Osteoblast (primary cell): ENCODE data around the gene TXNIP. TPM values are rescaled to one million over a fixed set of nuclear protein-coding genes. Genes with fewer than 3 reads are reported as not detected.
A peak's percentile ranks its signal among the peaks of the same experiment; 100 is the strongest.

ENCODE experiments used
- DNase-seq: peaks from one replicate; pipeline ENCODE4 v3.0.0; 2011; ENCODE audit warnings: low spot score, mixed read lengths; ENCODE audit not compliant: insufficient read length; ENCODE audit errors: missing footprints
- H2AFZ ChIP-seq: 2 replicates; pipeline ENCODE4 v1.6.0; 2011; ENCODE audit warnings: mild to moderate bottlenecking, low read length
- H3K27ac ChIP-seq: 2 replicates; pipeline ENCODE4 v1.5.1; 2011; ENCODE audit warnings: mild to moderate bottlenecking, low read depth, low read length, moderate library complexity
- H3K27me3 ChIP-seq: 2 replicates; pipeline ENCODE4 v1.6.0; 2012; ENCODE audit warnings: mild to moderate bottlenecking, control low read depth, inconsistent platforms, low read length, moderate library complexity; ENCODE audit not compliant: insufficient read depth
- H3K36me3 ChIP-seq: 2 replicates; pipeline ENCODE4 v1.5.1; 2011; ENCODE audit warnings: mild to moderate bottlenecking, low read length, control low read depth, moderate library complexity; ENCODE audit not compliant: insufficient read depth
- H3K4me1 ChIP-seq: 2 replicates; pipeline ENCODE4 v1.5.1; 2011; ENCODE audit warnings: mild to moderate bottlenecking, low read length, control low read depth, moderate library complexity; ENCODE audit not compliant: insufficient read depth
- H3K4me2 ChIP-seq: 2 replicates; pipeline ENCODE4 v1.6.0; 2011; ENCODE audit warnings: mild to moderate bottlenecking, low read length; ENCODE audit not compliant: insufficient read depth
- H3K4me3 ChIP-seq: fragments of 200-600 bp; sonication (generic); 3 replicates; pipeline ENCODE4 v1.5.1; 2012; ENCODE audit warnings: mild to moderate bottlenecking, low read length, inconsistent platforms; ENCODE audit not compliant: insufficient read depth
- H3K79me2 ChIP-seq: 2 replicates; pipeline ENCODE4 v1.6.0; 2012; ENCODE audit warnings: mild to moderate bottlenecking, low read length, control low read depth, inconsistent platforms; ENCODE audit not compliant: insufficient read depth
- H3K9me3 ChIP-seq: 2 replicates; pipeline ENCODE4 v1.5.1; 2011; ENCODE audit warnings: low read depth, low read length, control low read depth
- H4K20me1 ChIP-seq: 2 replicates; pipeline ENCODE4 v1.6.0; 2012; ENCODE audit warnings: mild to moderate bottlenecking, low read length, control low read depth; ENCODE audit not compliant: insufficient read depth
- total RNA-seq: library from RNA; depleted of rRNA; stranded (reverse); fragments of >200 nt; gene quantifications from 2 replicates; pipeline ENCODE4 v1.2.3, GENCODE V29; 2012
- TF ChIP-seq, protein P1 (sequence below): IDR thresholded peaks from 2 replicates; pipeline ENCODE4 v1.5.1; 2011; ENCODE audit warnings: mild to moderate bottlenecking, low read depth, low read length, moderate library complexity; ENCODE audit errors: extremely low read depth

TXNIP gene
- total RNA-seq, 1 donor = 400 TPM

DNA sequence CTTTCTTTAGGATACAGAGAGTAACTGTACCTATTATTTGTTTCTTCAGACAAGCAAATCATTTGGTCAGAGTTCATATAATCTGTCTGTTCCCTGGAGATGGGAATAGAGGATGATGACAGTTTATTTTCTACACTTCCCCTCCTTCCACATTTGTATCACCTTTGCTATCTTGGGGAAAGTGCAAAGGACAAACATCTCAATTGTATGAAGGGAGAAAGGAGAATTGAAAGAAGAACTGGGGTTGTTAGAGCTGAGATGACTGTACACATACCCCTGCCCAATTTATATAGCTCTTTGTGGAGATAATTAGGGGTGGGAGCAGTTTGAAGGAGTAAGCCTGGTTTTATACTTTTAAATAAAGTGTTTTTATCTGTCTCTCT is 17.9 kb downstream of the TXNIP start:
- peak overlapping the region; percentile 79 for H3K4me2 ChIP-seq
- TF ChIP-seq, protein P1, sequence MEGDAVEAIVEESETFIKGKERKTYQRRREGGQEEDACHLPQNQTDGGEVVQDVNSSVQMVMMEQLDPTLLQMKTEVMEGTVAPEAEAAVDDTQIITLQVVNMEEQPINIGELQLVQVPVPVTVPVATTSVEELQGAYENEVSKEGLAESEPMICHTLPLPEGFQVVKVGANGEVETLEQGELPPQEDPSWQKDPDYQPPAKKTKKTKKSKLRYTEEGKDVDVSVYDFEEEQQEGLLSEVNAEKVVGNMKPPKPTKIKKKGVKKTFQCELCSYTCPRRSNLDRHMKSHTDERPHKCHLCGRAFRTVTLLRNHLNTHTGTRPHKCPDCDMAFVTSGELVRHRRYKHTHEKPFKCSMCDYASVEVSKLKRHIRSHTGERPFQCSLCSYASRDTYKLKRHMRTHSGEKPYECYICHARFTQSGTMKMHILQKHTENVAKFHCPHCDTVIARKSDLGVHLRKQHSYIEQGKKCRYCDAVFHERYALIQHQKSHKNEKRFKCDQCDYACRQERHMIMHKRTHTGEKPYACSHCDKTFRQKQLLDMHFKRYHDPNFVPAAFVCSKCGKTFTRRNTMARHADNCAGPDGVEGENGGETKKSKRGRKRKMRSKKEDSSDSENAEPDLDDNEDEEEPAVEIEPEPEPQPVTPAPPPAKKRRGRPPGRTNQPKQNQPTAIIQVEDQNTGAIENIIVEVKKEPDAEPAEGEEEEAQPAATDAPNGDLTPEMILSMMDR = no peak
- H3K4me3 ChIP-seq = peak overlapping the region; percentile 51
- H3K27me3 ChIP-seq = no peaks in the 10 kb centered on the region
- H3K36me3 ChIP-seq = no peaks in the 10 kb centered on the region
- peaks cover 5% of the 10 kb centered on the region for H3K79me2 ChIP-seq
- no peaks in the 10 kb centered on the region for H3K9me3 ChIP-seq
- no peaks in the 10 kb centered on the region for H4K20me1 ChIP-seq
- H3K27ac ChIP-seq = peak overlapping the region; percentile 95
- no peak for DNase-seq
- H2AFZ ChIP-seq = peak overlapping the region; percentile 7
- peaks cover 34% of the 10 kb centered on the region for H3K4me1 ChIP-seq

GRCh38 chr1:145977486-145978470 is 18.6 kb downstream of the TXNIP start:
- Histone ChIP-seq H2AFZ (peak overlapping the region; percentile 67), H3K36me3 (no peaks in the 10 kb centered on the region), H3K4me3 (no peak overlapping the region), H3K9me3 (no peaks in the 10 kb centered on the region), H3K27ac (peak overlapping the region; percentile 95), H3K4me1 (peaks cover 34% of the 10 kb centered on the region), H4K20me1 (no peaks in the 10 kb centered on the region), H3K4me2 (peak overlapping the region; percentile 79), H3K27me3 (no peaks in the 10 kb centered on the region), H3K79me2 (peaks cover 5% of the 10 kb centered on the region)
- peak; percentile 93 for DNase-seq
- TF ChIP-seq, protein P1 = peak; percentile 84

DNA sequence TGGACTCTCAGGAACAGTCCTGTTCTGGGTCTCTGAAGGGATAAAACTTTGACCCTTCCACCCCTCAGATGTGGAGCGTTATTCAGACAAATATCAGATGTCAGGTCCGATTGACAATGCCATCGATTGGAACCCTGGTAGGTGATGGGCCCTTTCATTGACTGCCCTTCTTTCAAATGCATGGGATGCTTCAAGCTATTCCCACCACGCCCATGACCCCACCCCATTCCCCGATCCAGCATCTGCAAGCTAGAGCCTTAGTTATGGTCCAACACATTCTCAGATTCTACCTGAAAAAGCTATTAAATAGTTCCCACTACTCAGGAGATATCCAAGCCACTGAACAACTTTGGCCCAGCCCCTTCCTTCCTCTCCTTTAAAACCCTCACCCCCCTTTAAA is 19.4 kb downstream of the TXNIP start:
- Histone ChIP-seq H3K4me2 (no peak overlapping the region), H3K36me3 (no peaks in the 10 kb centered on the region), H3K27me3 (no peaks in the 10 kb centered on the region), H2AFZ (no peak overlapping the region), H3K79me2 (peaks cover 5% of the 10 kb centered on the region), H3K9me3 (no peaks in the 10 kb centered on the region), H3K27ac (no peak overlapping the region), H3K4me3 (no peak overlapping the region), H4K20me1 (no peaks in the 10 kb centered on the region), H3K4me1 (peaks cover 34% of the 10 kb centered on the region)
- TF ChIP-seq, protein P1 = no peak
- DNase-seq = no peak

- Histone ChIP-seq H3K27me3 (no peaks in the 10 kb centered on the region), H4K20me1 (no peaks in the 10 kb centered on the region), H2AFZ (no peak overlapping the region), H3K9me3 (no peaks in the 10 kb centered on the region), H3K4me2 (no peak overlapping the region), H3K36me3 (no peaks in the 10 kb centered on the region), H3K4me1 (peaks cover 30% of the 10 kb centered on the region), H3K79me2 (peaks cover 5% of the 10 kb centered on the region), H3K27ac (no peak overlapping the region), H3K4me3 (no peak overlapping the region)
- no peak for DNase-seq
- TF ChIP-seq, protein P1 = no peak
Measured at GRCh38 chr1:145975216-145975615, 21.2 kb downstream of the TXNIP start.
